ENCODE results near the gene MDM2.
A peak's percentile ranks its signal among the peaks of the same experiment; 100 is the strongest.

DNA sequence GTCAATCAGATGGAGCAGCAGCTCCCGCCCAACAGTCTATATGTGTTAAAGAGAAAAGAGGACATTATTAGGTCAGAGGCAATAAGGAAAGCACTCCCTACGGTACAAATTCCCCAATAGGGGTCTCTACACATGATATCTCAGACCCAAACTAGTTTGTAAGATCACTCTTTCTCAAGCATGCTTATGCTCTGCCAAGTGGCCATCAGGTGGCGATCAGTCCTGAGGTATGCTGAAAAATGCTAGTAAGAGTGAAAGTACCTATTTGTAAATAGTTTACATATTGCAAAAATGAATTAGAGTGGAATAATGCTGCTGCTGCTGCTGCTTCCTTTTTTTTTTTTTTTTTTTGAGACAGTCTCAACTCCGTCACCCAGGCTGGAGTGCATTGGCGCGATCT, 63.9 kb downstream of the MDM2 start:
- TF ChIP-seq CTCF (conservative IDR thresholded peaks at IDR 0.05 in 1 of 2, IDR thresholded peaks at IDR 0.05 in 1 of 2; ENCODE audit: low read depth in 1 of 2, low read length in 2 of 2), result peak in 1 of 2 donors; percentile 27
- no peak for TF ChIP-seq EZH2 (IDR thresholded peaks at IDR 0.05; ENCODE audit: low read length, missing control alignments)
